ENCODE results near the gene MYO9A. TPM values are rescaled to one million over a fixed set of nuclear protein-coding genes. Genes with fewer than 3 reads are reported as not detected.
"Not testable (repeated sequence)": the region's sequence is repeated elsewhere in the genome, so short reads cannot be mapped to it uniquely, and the experiment has no call there.

MYO9A gene
- total and polyA plus RNA-seq, 2 experiments from 2014 or later = 13.1 to 42.8 TPM

- DNase-seq (ENCODE audit: low spot score) = peak; percentile 19
- no peak overlapping the region for H2AFZ ChIP-seq
- TF ChIP-seq CTCF (IDR thresholded peaks at IDR 0.05; ENCODE audit: poor library complexity) = no peak
- TF ChIP-seq EZH2phosphoT487 (IDR thresholded peaks at IDR 0.05; ENCODE audit: low read depth, severe bottlenecking, unreplicated experiment) = no peak
- no peak for TF ChIP-seq EZH2 (IDR thresholded peaks at IDR 0.05; ENCODE audit: borderline replicate concordance)
- H3K9me2 ChIP-seq (replicated peaks; ENCODE audit: insufficient read depth) = no peaks in the 10 kb centered on the region
- 72% methylated on average over 2 of the region's 2 CpGs for WGBS (ENCODE audit: low lambda C conversion rate, missing lambda C conversion rate)
- no peak overlapping the region for H3K4me2 ChIP-seq
- H3K79me2 ChIP-seq = peaks cover 65% of the 10 kb centered on the region
- peak overlapping the region; percentile 10 for H3K27ac ChIP-seq
- no peaks in the 10 kb centered on the region for H3K27me3 ChIP-seq
- no peak overlapping the region for H3K4me3 ChIP-seq
- no peaks in the 10 kb centered on the region for H3K9me3 ChIP-seq (ENCODE audit: low read depth)
- peaks cover 19% of the 10 kb centered on the region for H3K4me1 ChIP-seq (ENCODE audit: insufficient read depth)
- no peaks in the 10 kb centered on the region for H4K20me1 ChIP-seq (ENCODE audit: insufficient read depth, poor library complexity, severe bottlenecking)
- H3K36me3 ChIP-seq (replicated peaks; ENCODE audit: insufficient read depth, low read depth) = no peaks in the 10 kb centered on the region
Observed at GRCh38 chr15:72060687-72061250, 57.2 kb downstream of the MYO9A start.

- WGBS (ENCODE audit: low lambda C conversion rate, missing lambda C conversion rate) = 86% methylated on average over 1 of the region's 1 CpG
- Histone ChIP-seq H3K36me3 (replicated peaks; ENCODE audit: insufficient read depth, low read depth) (no peaks in the 10 kb centered on the region), H3K79me2 (peaks cover 66% of the 10 kb centered on the region), H3K4me1 (ENCODE audit: insufficient read depth) (peaks cover 19% of the 10 kb centered on the region), H3K9me3 (ENCODE audit: low read depth) (no peaks in the 10 kb centered on the region), H2AFZ (no peak overlapping the region), H4K20me1 (ENCODE audit: insufficient read depth, poor library complexity, severe bottlenecking) (peaks cover under 1% of the 10 kb centered on the region), H3K4me2 (peak overlapping the region; percentile 32), H3K9me2 (replicated peaks; ENCODE audit: insufficient read depth) (no peaks in the 10 kb centered on the region), H3K4me3 (no peak overlapping the region), H3K27ac (no peak overlapping the region), H3K27me3 (no peaks in the 10 kb centered on the region)
- DNase-seq (ENCODE audit: low spot score) = no peak
- TF ChIP-seq EZH2phosphoT487 (IDR thresholded peaks at IDR 0.05; ENCODE audit: low read depth, severe bottlenecking, unreplicated experiment) = no peak
- no peak for TF ChIP-seq CTCF (IDR thresholded peaks at IDR 0.05; ENCODE audit: poor library complexity)
- no peak for TF ChIP-seq EZH2 (IDR thresholded peaks at IDR 0.05; ENCODE audit: borderline replicate concordance)
Observed at GRCh38 chr15:72058585-72058984, 59.4 kb downstream of the MYO9A start.

- H3K4me3 ChIP-seq = no peak overlapping the region
- peak overlapping the region; percentile 19 for H3K27ac ChIP-seq
- 60% methylated on average over 4 of the region's 4 CpGs for WGBS (ENCODE audit: low lambda C conversion rate, missing lambda C conversion rate)
Observed at GRCh38 chr15:72057548-72058091, 60.3 kb downstream of the MYO9A start.

GRCh38 chr15:72056217-72056616, 61.7 kb downstream of the MYO9A start:
- Histone ChIP-seq H3K4me1 (ENCODE audit: insufficient read depth) (peaks cover 19% of the 10 kb centered on the region), H3K79me2 (peaks cover 57% of the 10 kb centered on the region)
- not testable (repeated sequence) for H4K20me1 ChIP-seq (ENCODE audit: insufficient read depth, poor library complexity, severe bottlenecking); H3K4me3 ChIP-seq; H3K27ac ChIP-seq; H3K9me2 ChIP-seq (replicated peaks; ENCODE audit: insufficient read depth); H3K9me3 ChIP-seq (ENCODE audit: low read depth); H3K36me3 ChIP-seq (replicated peaks; ENCODE audit: insufficient read depth, low read depth); DNase-seq (ENCODE audit: low spot score); H3K27me3 ChIP-seq; H3K4me2 ChIP-seq; H2AFZ ChIP-seq
- WGBS (ENCODE audit: low lambda C conversion rate, missing lambda C conversion rate) = 98% methylated on average over 2 of the region's 2 CpGs

More at GRCh38 chr15:72057548-72058091, 60.3 kb downstream of the MYO9A start:
- Histone ChIP-seq H3K4me1 (ENCODE audit: insufficient read depth) (peaks cover 19% of the 10 kb centered on the region), H3K27me3 (no peaks in the 10 kb centered on the region), H3K79me2 (peaks cover 66% of the 10 kb centered on the region), H4K20me1 (ENCODE audit: insufficient read depth, poor library complexity, severe bottlenecking) (peaks cover 3% of the 10 kb centered on the region), H2AFZ (no peak overlapping the region), H3K9me2 (replicated peaks; ENCODE audit: insufficient read depth) (no peaks in the 10 kb centered on the region), H3K36me3 (replicated peaks; ENCODE audit: insufficient read depth, low read depth) (no peaks in the 10 kb centered on the region), H3K9me3 (ENCODE audit: low read depth) (no peaks in the 10 kb centered on the region), H3K4me2 (peak overlapping the region; percentile 50)
- no peak for TF ChIP-seq EZH2 (IDR thresholded peaks at IDR 0.05; ENCODE audit: borderline replicate concordance)
- TF ChIP-seq EZH2phosphoT487 (IDR thresholded peaks at IDR 0.05; ENCODE audit: low read depth, severe bottlenecking, unreplicated experiment) = no peak
- TF ChIP-seq CTCF (IDR thresholded peaks at IDR 0.05; ENCODE audit: poor library complexity) = no peak
- peak; percentile 5 for DNase-seq (ENCODE audit: low spot score)

GRCh38 chr15:72053297-72053696, 64.7 kb downstream of the MYO9A start:
- H3K9me3 ChIP-seq (ENCODE audit: low read depth); H2AFZ ChIP-seq; H3K9me2 ChIP-seq (replicated peaks; ENCODE audit: insufficient read depth); H3K4me3 ChIP-seq; H3K36me3 ChIP-seq (replicated peaks; ENCODE audit: insufficient read depth, low read depth); H3K4me2 ChIP-seq; H3K27me3 ChIP-seq; H3K27ac ChIP-seq; H4K20me1 ChIP-seq (ENCODE audit: insufficient read depth, poor library complexity, severe bottlenecking); H3K4me1 ChIP-seq (ENCODE audit: insufficient read depth); DNase-seq (ENCODE audit: low spot score): not testable (repeated sequence)
- peaks cover 71% of the 10 kb centered on the region for H3K79me2 ChIP-seq
- 99% methylated on average over 7 of the region's 7 CpGs for WGBS (ENCODE audit: low lambda C conversion rate, missing lambda C conversion rate)

Measured in hepatocyte (in vitro differentiated cells).